A673 (cell line): ENCODE data around the gene ZBTB33. TPM values are rescaled to one million over a fixed set of nuclear protein-coding genes. Genes with fewer than 3 reads are reported as not detected.

Source experiments
- BruUV-seq: library from RNA; stranded (reverse); fragments of 400-500 nt; replicated peaks from 2 replicates; lab custom pipeline; 2021; lab: Mats Ljungman, UMichigan
- CTCF ChIA-PET: fragments of 300-600 bp; sonication (Branson Sonifier 250); formaldehyde crosslinking; loops from one replicate; lab custom pipeline; 2022; ENCODE audit warnings: antibody characterized with exemption; lab: Charles Lee
- POLR2A ChIA-PET: fragments of 300-600 bp; sonication (Branson Sonifier 250); formaldehyde crosslinking; loops from one replicate; lab custom pipeline; 2022; ENCODE audit warnings: antibody characterized with exemption; ENCODE audit not compliant: low non-redundant PET; lab: Charles Lee
- DNase-seq: peaks from one replicate; pipeline ENCODE4 v3.0.0-alpha.2; 2015; ENCODE audit warnings: low spot score
- H3K27ac ChIP-seq: fragments of 200-600 bp; sonication (generic); 2 replicates; pipeline ENCODE4 v1.5.1; 2016; ENCODE audit warnings: mixed run types, low read depth, mild to moderate bottlenecking, mixed read lengths, antibody characterized with exemption, low read length; ENCODE audit not compliant: poor library complexity, severe bottlenecking
- H3K27me3 ChIP-seq: fragments of 200-600 bp; sonication (generic); replicated peaks from 2 replicates; pipeline ENCODE4 v1.6.1; 2017; ENCODE audit warnings: mixed run types, low read depth, mild to moderate bottlenecking, mixed read lengths, antibody characterized with exemption, low read length; ENCODE audit not compliant: insufficient read depth, poor library complexity
- H3K36me3 ChIP-seq: fragments of 200-600 bp; sonication (generic); 2 replicates; pipeline ENCODE4 v1.6.1; 2016; ENCODE audit warnings: mixed run types, mild to moderate bottlenecking, mixed read lengths, antibody characterized with exemption, low read length; ENCODE audit not compliant: insufficient read depth, poor library complexity, severe bottlenecking
- H3K4me1 ChIP-seq: fragments of 200-600 bp; sonication (generic); 2 replicates; pipeline ENCODE4 v1.6.1; 2017; ENCODE audit warnings: mixed run types, mild to moderate bottlenecking, mixed read lengths, antibody characterized with exemption, low read length; ENCODE audit not compliant: insufficient read depth, poor library complexity, severe bottlenecking
- H3K4me3 ChIP-seq: fragments of 200-600 bp; sonication (generic); 2 replicates; pipeline ENCODE4 v1.5.1; 2016; ENCODE audit warnings: low read depth, mixed run types, mild to moderate bottlenecking, mixed read lengths, low read length; ENCODE audit not compliant: poor library complexity, severe bottlenecking
- H3K9me3 ChIP-seq: fragments of 200-600 bp; sonication (generic); 2 replicates; pipeline ENCODE4 v1.6.1; 2016; ENCODE audit warnings: mixed run types, low read depth, mild to moderate bottlenecking, mixed read lengths, antibody characterized with exemption, low read length; ENCODE audit not compliant: poor library complexity, severe bottlenecking
- CTCF ChIP-seq: fragments of 300-800, 200-600 bp; sonication (generic); conservative IDR thresholded peaks from 2 replicates; pipeline ENCODE4 v1.5.1; 2017; ENCODE audit warnings: low read depth, mild to moderate bottlenecking, antibody characterized with exemption, low read length, moderate library complexity, mixed read lengths
- EZH2 ChIP-seq: fragments of 200-600 bp; sonication (generic); IDR thresholded peaks from 2 replicates; pipeline ENCODE4 v1.6.1; 2017; ENCODE audit warnings: borderline replicate concordance, low read depth, mild to moderate bottlenecking, mixed read lengths, antibody characterized with exemption, low read length; ENCODE audit not compliant: poor library complexity, severe bottlenecking
- intact Hi-C: fragments of 100-400 bp; cut with micrococcal nuclease; formaldehyde crosslinking; loops from one replicate; pipeline ENCODE4 v1.10.0; 2022; ENCODE audit not compliant: unreplicated experiment
- total RNA-seq: library from RNA; stranded (reverse); gene quantifications from 2 replicates; pipeline ENCODE4 v1.2.3, GENCODE V29; 2021

Gene ZBTB33
- total RNA-seq, 1 experiment from 2014 or later: 18.2 TPM

- BruUV-seq: no TSS peak
- Histone ChIP-seq H3K4me1 (no peaks in the 10 kb centered on the region), H3K27me3 (no peaks in the 10 kb centered on the region), H3K36me3 (no peaks in the 10 kb centered on the region), H3K9me3 (no peaks in the 10 kb centered on the region), H3K27ac (no peak overlapping the region), H3K4me3 (no peak overlapping the region)
- CTCF ChIA-PET: no interaction called here
- intact Hi-C loops: no loop called here
- TF ChIP-seq CTCF: no peak
- TF ChIP-seq EZH2: no peak
- no peak for DNase-seq
- POLR2A ChIA-PET: no interaction called here
These were observed 9.8 kb downstream of the ZBTB33 start for GRCh38 chrX:120260369-120260768.

- ChIA-PET CTCF (no interaction called here), POLR2A (no interaction called here)
- Histone ChIP-seq H3K36me3 (no peaks in the 10 kb centered on the region), H3K9me3 (no peaks in the 10 kb centered on the region), H3K4me3 (no peak overlapping the region), H3K27ac (no peak overlapping the region), H3K27me3 (no peaks in the 10 kb centered on the region), H3K4me1 (no peaks in the 10 kb centered on the region)
- no TSS peak for BruUV-seq
- intact Hi-C loops: no loop called here
- DNase-seq: no peak
- TF ChIP-seq CTCF (no peak), EZH2 (no peak)
These were observed 12.5 kb downstream of the ZBTB33 start for GRCh38 chrX:120262859-120263708.

- TF ChIP-seq CTCF (no peak), EZH2 (no peak)
- no peak for DNase-seq
- BruUV-seq: no TSS peak
- ChIA-PET CTCF (no interaction called here), POLR2A (no interaction called here)
- intact Hi-C loops: no loop called here
- Histone ChIP-seq H3K27ac (no peak overlapping the region), H3K9me3 (no peaks in the 10 kb centered on the region), H3K4me1 (no peaks in the 10 kb centered on the region), H3K4me3 (no peak overlapping the region), H3K36me3 (no peaks in the 10 kb centered on the region), H3K27me3 (no peaks in the 10 kb centered on the region)
These were observed 13.7 kb downstream of the ZBTB33 start for GRCh38 chrX:120264341-120264740.
